Esophagus squamous epithelium (tissue), 4 donors: Measurements from ENCODE around the gene HLCS.

Experiments used
- CTCF ChIP-seq, 6 experiments: fragments of 450-650 bp in 4 of 6; fragments of 200-600 bp in 2 of 6; sonication (generic) in 2 of 6; IDR thresholded peaks; one replicate each; pipeline ENCODE4 v1.5.1; 2016 to 2019; ENCODE audit warnings: antibody characterized with exemption in 6 of 6, mild to moderate bottlenecking in 4 of 6, moderate library complexity in 4 of 6
- POLR2A ChIP-seq, 4 donors: fragments of 450-650 bp; IDR thresholded peaks; one replicate each; pipeline ENCODE4 v1.6.1; 2017; ENCODE audit warnings: antibody characterized with exemption in 4 of 4, mild to moderate bottlenecking in 4 of 4, moderate library complexity in 3 of 4

DNA sequence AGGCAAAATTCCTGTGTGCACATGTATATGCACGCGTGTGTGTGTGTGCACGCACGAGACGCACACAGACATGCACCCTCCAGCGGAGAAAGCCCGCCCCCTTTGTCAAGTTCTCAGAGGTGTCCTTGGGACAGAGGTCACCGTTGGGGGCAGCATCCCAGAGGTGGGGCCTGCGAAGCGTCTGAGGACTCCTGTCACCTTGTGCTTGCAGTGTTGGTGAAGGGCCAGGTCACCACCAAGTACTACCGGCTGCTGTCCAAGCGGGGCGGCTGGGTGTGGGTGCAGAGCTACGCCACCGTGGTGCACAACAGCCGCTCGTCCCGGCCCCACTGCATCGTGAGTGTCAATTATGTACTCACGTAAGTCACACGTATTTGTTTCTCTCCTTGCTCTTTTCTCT is 225.0 kb downstream of the HLCS start:
- no peak for TF ChIP-seq CTCF (IDR thresholded peaks at IDR 0.05)
- no peak for TF ChIP-seq POLR2A (IDR thresholded peaks at IDR 0.05)
